ENCODE measurements around the gene MYMK. TPM values are rescaled to one million over a fixed set of nuclear protein-coding genes. Genes with fewer than 3 reads are reported as not detected.

MYMK gene
- total and polyA plus RNA-seq, 2 of the 13 experiments (the other 11 are each of a cell fraction or from before 2014, with no cell fraction given): not detected

DNA sequence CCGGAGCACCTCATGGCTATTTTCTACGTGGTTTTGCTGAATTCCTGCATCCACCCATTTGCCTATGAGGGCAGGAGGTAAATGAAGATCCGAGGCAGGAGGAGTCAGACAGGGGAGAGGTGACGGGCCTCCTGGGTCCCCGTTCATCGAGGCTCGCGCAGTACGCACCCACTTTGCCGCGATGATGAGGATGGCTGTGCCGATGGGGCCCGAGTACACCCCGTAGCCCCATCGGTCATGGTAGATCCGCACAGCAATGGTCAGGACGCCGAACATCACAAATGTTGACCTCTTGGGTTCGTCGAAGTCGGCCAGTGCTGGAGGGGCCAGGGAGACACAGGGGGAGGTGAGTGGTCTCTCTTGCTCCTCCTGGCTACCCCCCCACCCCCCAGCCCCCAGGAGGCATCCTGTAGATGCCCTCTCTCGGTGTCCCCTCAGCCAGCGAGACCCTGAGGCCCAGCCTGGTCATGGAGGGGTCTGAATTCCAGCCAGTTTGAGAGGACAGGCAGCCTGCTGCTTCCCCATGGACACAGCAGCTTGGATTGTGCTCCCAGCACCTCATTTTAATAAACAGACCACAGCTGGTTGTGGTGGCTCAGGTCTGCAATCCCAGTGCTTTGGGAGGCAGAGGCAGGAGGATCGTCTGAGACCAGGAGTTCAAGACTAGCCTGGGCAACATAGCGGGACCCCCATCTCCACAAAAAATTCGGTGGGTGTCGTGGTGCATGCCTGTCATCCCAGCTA lies 5.9 kb downstream of the MYMK start:
- Histone ChIP-seq H3K4me3 (replicated peaks in 1 of 3; ENCODE audit: insufficient read depth in 1 of 3, low read depth in 2 of 3, low read length in 3 of 3) (no peak overlapping the region), H3K36me3 (replicated peaks in 1 of 2; ENCODE audit: control insufficient read depth in 1 of 2, insufficient read depth in 2 of 2, low read length in 2 of 2) (no peaks in the 10 kb centered on the region), H3K9ac (ENCODE audit: insufficient read depth, low read depth, low read length) (no peak overlapping the region), H3K9me3 (ENCODE audit: low read length) (no peaks in the 10 kb centered on the region), H3K4me1 (ENCODE audit: insufficient read depth, low read length) (peaks cover 34% of the 10 kb centered on the region), H4K20me1 (ENCODE audit: insufficient read depth, low read length) (no peaks in the 10 kb centered on the region), H3K27ac (ENCODE audit: extremely low read length, insufficient read depth, low read length) (no peak overlapping the region), H3K79me2 (ENCODE audit: insufficient read depth, low read length) (no peaks in the 10 kb centered on the region), H2AFZ (ENCODE audit: low read length) (no peak overlapping the region), H3K4me2 (ENCODE audit: low read depth, low read length) (no peak overlapping the region), H3K27me3 (ENCODE audit: control insufficient read depth in 1 of 2, insufficient read depth in 2 of 2, low read length in 2 of 2) (peaks cover 15 to 86% of the 10 kb centered on the region in 2 experiments; a peak in 4 of 5 replicates)
- intact Hi-C loops (cut with micrococcal nuclease; ENCODE audit: unreplicated experiment) (no loop called here), in situ Hi-C loops (cut with HindIII; ENCODE audit: extremely low pct_ligation_motif_present, low pct_unique_long_range_greater_than_20kb) (no loop called here)
- peak; percentile 48; the same call in 1 of the 2 replicates for TF ChIP-seq ZNF770 (CRISPR knock-in tag; IDR thresholded peaks at IDR 0.05)
- TF ChIP-seq TFDP1 (CRISPR knock-in tag; IDR thresholded peaks at IDR 0.05; ENCODE audit: borderline replicate concordance): no peak
- ChIA-PET CTCF (ENCODE audit: low intra/inter-chr PET ratio, low total read pairs) (no interaction called here), POLR2A (no interaction called here)
- ATAC-seq (no peak), FAIRE-seq (no peak), DNase-seq (ENCODE audit: low spot score) (no peak)
- 67% methylated on average over 20 of the region's 27 CpGs for WGBS (ENCODE audit: low lambda C conversion rate)
- BruUV-seq (replicated peaks): no TSS peak

GRCh38 chr9:133518200-133518599 lies 6.6 kb downstream of the MYMK start:
- Histone ChIP-seq H3K27me3 (ENCODE audit: control insufficient read depth in 1 of 2, insufficient read depth in 2 of 2, low read length in 2 of 2) (peaks cover 12 to 84% of the 10 kb centered on the region in 2 experiments; a peak in 4 of 5 replicates), H2AFZ (ENCODE audit: low read length) (no peak overlapping the region), H3K9me3 (ENCODE audit: low read length) (no peaks in the 10 kb centered on the region), H3K27ac (ENCODE audit: extremely low read length, insufficient read depth, low read length) (no peak overlapping the region), H3K36me3 (replicated peaks in 1 of 2; ENCODE audit: control insufficient read depth in 1 of 2, insufficient read depth in 2 of 2, low read length in 2 of 2) (no peaks in the 10 kb centered on the region), H3K4me3 (replicated peaks in 1 of 3; ENCODE audit: insufficient read depth in 1 of 3, low read depth in 2 of 3, low read length in 3 of 3) (no peak overlapping the region), H4K20me1 (ENCODE audit: insufficient read depth, low read length) (no peaks in the 10 kb centered on the region), H3K4me2 (ENCODE audit: low read depth, low read length) (no peak overlapping the region), H3K4me1 (ENCODE audit: insufficient read depth, low read length) (peaks cover 40% of the 10 kb centered on the region), H3K79me2 (ENCODE audit: insufficient read depth, low read length) (no peaks in the 10 kb centered on the region), H3K9ac (ENCODE audit: insufficient read depth, low read depth, low read length) (no peak overlapping the region)
- FAIRE-seq (no peak), ATAC-seq (no peak), DNase-seq (ENCODE audit: low spot score) (no peak)
- ChIA-PET POLR2A (no interaction called here), CTCF (ENCODE audit: low intra/inter-chr PET ratio, low total read pairs) (no interaction called here)
- no TSS peak for BruUV-seq (replicated peaks)
- in situ Hi-C loops (cut with HindIII; ENCODE audit: extremely low pct_ligation_motif_present, low pct_unique_long_range_greater_than_20kb) (no loop called here), intact Hi-C loops (cut with micrococcal nuclease; ENCODE audit: unreplicated experiment) (no loop called here)
- 56% methylated on average over 5 of the region's 5 CpGs for WGBS (ENCODE audit: low lambda C conversion rate)
- TF ChIP-seq SP1 (IDR thresholded peaks at IDR 0.05) (no peak), SP1 (CRISPR knock-in tag; IDR thresholded peaks at IDR 0.05) (no peak), HDAC2 (CRISPR knock-in tag; IDR thresholded peaks at IDR 0.05) (no peak), HNRNPL (IDR thresholded peaks at IDR 0.05; ENCODE audit: low read depth, low read length) (no peak), ZNF589 (CRISPR knock-in tag; conservative IDR thresholded peaks at IDR 0.05) (no peak), ZBTB8A (CRISPR knock-in tag; IDR thresholded peaks at IDR 0.05; ENCODE audit: borderline replicate concordance, low read depth) (no peak), TARDBP (CRISPR knock-in tag; IDR thresholded peaks at IDR 0.05) (no peak), ZBTB25 (CRISPR knock-in tag; IDR thresholded peaks at IDR 0.05) (no peak), ZSCAN20 (CRISPR knock-in tag; IDR thresholded peaks at IDR 0.05; ENCODE audit: borderline replicate concordance) (no peak), KLF9 (CRISPR knock-in tag; IDR thresholded peaks at IDR 0.05; ENCODE audit: low read depth) (no peak), MAFF (IDR thresholded peaks at IDR 0.05; ENCODE audit: low read depth, low read length) (no peak), ZMAT3 (CRISPR knock-in tag; conservative IDR thresholded peaks at IDR 0.05) (no peak), MAX (IDR thresholded peaks at IDR 0.05) (no peak), RFX3 (CRISPR knock-in tag; IDR thresholded peaks at IDR 0.05) (no peak)
